Vagina (tissue), 2 donors: ENCODE data around the gene TGFBR2.

Experiments used
- POLR2A ChIP-seq, 2 donors: fragments of 450-650 bp; IDR thresholded peaks; one replicate each; pipeline ENCODE4 v1.6.1; 2017; ENCODE audit warnings: antibody characterized with exemption in 2 of 2, mild to moderate bottlenecking in 2 of 2, moderate library complexity in 2 of 2
- TF ChIP-seq, protein P1 (sequence below), 3 experiments: fragments of 450-650 bp in 2 of 3; fragments of 200-600 bp in 1 of 3; sonication (generic) in 1 of 3; IDR thresholded peaks; one replicate each; pipeline ENCODE4 v1.5.1; 2017 to 2019; ENCODE audit warnings: antibody characterized with exemption in 3 of 3, mild to moderate bottlenecking in 2 of 3, moderate library complexity in 2 of 3

DNA sequence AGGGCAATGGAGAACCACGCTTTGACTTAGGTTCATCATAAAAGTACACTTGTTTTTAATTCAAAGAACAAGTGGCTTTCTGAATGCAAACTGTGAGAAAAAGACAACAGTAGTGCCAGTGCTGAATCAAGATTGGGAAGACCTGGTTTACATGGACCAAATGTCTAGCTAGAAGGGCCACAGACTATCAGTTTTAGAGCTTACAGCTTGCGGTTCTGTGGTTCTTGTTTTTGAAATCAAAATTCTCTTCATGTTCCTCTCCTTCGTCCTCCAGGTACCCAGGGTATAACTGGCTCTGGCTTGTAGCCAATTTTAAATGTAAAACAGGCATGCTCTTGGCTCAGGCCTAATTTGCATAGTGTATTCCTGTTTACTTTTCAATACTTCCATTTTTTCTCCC is 124.6 kb downstream of the TGFBR2 start:
- TF ChIP-seq, protein P1, sequence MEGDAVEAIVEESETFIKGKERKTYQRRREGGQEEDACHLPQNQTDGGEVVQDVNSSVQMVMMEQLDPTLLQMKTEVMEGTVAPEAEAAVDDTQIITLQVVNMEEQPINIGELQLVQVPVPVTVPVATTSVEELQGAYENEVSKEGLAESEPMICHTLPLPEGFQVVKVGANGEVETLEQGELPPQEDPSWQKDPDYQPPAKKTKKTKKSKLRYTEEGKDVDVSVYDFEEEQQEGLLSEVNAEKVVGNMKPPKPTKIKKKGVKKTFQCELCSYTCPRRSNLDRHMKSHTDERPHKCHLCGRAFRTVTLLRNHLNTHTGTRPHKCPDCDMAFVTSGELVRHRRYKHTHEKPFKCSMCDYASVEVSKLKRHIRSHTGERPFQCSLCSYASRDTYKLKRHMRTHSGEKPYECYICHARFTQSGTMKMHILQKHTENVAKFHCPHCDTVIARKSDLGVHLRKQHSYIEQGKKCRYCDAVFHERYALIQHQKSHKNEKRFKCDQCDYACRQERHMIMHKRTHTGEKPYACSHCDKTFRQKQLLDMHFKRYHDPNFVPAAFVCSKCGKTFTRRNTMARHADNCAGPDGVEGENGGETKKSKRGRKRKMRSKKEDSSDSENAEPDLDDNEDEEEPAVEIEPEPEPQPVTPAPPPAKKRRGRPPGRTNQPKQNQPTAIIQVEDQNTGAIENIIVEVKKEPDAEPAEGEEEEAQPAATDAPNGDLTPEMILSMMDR (IDR thresholded peaks at IDR 0.05) = no peak
- TF ChIP-seq POLR2A (IDR thresholded peaks at IDR 0.05) = no peak
